ENCODE results near the gene NPNT. TPM values are rescaled to one million over a fixed set of nuclear protein-coding genes. Genes with fewer than 3 reads are reported as not detected.

NPNT gene
- total RNA-seq, 2 donors from 2014 or later: 0.88 to 1.6 TPM

DNA sequence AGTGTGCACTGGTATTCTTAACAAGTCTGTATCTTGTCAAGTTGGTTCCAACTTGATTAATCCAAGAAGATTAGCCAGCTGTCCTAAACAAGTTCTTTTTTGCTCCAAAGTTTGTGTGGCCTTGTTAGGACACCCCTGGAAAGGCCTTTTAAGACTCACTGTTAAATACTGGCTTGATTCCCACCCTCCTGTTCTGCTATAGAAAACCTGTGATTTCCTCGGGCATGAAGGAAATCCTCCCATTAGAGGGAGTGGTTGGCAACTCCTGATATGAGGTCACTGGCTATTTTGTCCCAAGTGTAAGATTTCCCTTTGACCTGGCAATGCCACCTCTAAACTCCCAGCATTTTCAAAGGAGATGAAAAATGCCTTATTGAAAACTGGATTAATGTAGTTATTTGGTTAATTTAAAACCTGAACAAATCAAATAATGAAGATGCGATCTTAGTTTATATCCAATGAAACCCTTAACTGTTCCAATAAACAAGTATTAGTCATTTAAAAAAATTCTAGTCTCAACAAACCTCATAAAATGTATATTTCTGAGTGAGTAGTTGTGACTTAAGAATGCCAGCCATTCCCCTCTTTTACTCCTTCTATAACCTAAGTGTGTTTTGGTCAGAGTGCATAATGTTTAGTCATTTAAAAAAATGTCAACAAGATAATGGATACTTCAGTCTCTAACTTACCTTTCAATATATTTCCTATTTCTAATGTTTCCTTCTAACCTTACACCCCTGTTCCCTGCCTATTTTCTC lies 94.4 kb downstream of the NPNT start:
- no peaks in the 10 kb centered on the region for H3K36me3 ChIP-seq (ENCODE audit: control insufficient read depth, insufficient read depth, low read length)
- no peak overlapping the region for H3K27ac ChIP-seq (ENCODE audit: low read depth, low read length)
- Mint-ChIP-seq H3K27ac (no peak overlapping the region), H3K4me1 (no peaks in the 10 kb centered on the region), H3K9me3 (peaks cover 12% of the 10 kb centered on the region), H3K36me3 (ENCODE audit: low read depth) (no peaks in the 10 kb centered on the region), H3K27me3 (ENCODE audit: insufficient read depth) (no peaks in the 10 kb centered on the region), H3K4me3 (no peak overlapping the region)
- 80 to 94% methylated on average over 1 to 2 of the region's 2 CpGs for WGBS, 2 experiments (ENCODE audit: insufficient coverage in 1 of 2, insufficient read length in 1 of 2)
- TF ChIP-seq, protein P1, sequence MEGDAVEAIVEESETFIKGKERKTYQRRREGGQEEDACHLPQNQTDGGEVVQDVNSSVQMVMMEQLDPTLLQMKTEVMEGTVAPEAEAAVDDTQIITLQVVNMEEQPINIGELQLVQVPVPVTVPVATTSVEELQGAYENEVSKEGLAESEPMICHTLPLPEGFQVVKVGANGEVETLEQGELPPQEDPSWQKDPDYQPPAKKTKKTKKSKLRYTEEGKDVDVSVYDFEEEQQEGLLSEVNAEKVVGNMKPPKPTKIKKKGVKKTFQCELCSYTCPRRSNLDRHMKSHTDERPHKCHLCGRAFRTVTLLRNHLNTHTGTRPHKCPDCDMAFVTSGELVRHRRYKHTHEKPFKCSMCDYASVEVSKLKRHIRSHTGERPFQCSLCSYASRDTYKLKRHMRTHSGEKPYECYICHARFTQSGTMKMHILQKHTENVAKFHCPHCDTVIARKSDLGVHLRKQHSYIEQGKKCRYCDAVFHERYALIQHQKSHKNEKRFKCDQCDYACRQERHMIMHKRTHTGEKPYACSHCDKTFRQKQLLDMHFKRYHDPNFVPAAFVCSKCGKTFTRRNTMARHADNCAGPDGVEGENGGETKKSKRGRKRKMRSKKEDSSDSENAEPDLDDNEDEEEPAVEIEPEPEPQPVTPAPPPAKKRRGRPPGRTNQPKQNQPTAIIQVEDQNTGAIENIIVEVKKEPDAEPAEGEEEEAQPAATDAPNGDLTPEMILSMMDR (conservative IDR thresholded peaks at IDR 0.05): no peak
- no peaks in the 10 kb centered on the region for H3K4me1 ChIP-seq (ENCODE audit: control insufficient read depth, insufficient read depth, low read length)
- no peak overlapping the region for H3K9ac ChIP-seq (ENCODE audit: extremely low read depth, low read length, poor library complexity, severe bottlenecking)
- H3K4me3 ChIP-seq (ENCODE audit: low read length): no peak overlapping the region
- no peak for DNase-seq
- no peaks in the 10 kb centered on the region for H3K27me3 ChIP-seq (ENCODE audit: control insufficient read depth, insufficient read depth, low read length, poor library complexity, severe bottlenecking)
- no peaks in the 10 kb centered on the region for H3K9me3 ChIP-seq (ENCODE audit: control insufficient read depth, low read length)

DNA sequence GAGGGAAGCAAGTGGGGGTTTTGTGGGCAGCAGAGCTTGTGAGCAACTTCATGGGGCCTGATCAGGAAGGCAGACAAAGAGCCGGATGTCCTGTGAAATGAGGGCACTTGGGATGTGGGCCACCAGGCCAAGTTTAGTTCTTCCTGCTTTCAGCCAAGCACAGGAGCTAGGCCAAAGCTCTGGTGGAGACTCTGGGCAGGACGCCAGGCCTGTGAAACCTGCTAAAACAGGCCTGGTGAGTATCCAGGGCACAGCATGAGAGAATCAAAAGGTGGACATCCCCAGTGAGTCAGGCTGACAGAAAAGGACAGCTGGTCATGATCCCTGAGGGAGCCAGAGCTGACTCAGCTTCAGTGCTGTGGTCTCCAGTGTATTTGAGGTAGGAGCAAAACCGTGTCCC lies 95.7 kb downstream of the NPNT start:
- no peaks in the 10 kb centered on the region for H3K4me1 ChIP-seq (ENCODE audit: control insufficient read depth, insufficient read depth, low read length)
- 85 to 92% methylated on average over 2 to 3 of the region's 3 CpGs for WGBS, 2 experiments (ENCODE audit: insufficient coverage in 1 of 2, insufficient read length in 1 of 2)
- Mint-ChIP-seq H3K36me3 (ENCODE audit: low read depth) (no peaks in the 10 kb centered on the region), H3K4me3 (no peak overlapping the region), H3K27ac (no peak overlapping the region), H3K9me3 (peaks cover 4% of the 10 kb centered on the region), H3K4me1 (no peaks in the 10 kb centered on the region), H3K27me3 (ENCODE audit: insufficient read depth) (no peaks in the 10 kb centered on the region)
- H3K4me3 ChIP-seq (ENCODE audit: low read length): no peak overlapping the region
- no peaks in the 10 kb centered on the region for H3K27me3 ChIP-seq (ENCODE audit: control insufficient read depth, insufficient read depth, low read length, poor library complexity, severe bottlenecking)
- H3K9ac ChIP-seq (ENCODE audit: extremely low read depth, low read length, poor library complexity, severe bottlenecking): no peak overlapping the region
- no peaks in the 10 kb centered on the region for H3K9me3 ChIP-seq (ENCODE audit: control insufficient read depth, low read length)
- DNase-seq: no peak
- no peaks in the 10 kb centered on the region for H3K36me3 ChIP-seq (ENCODE audit: control insufficient read depth, insufficient read depth, low read length)
- H3K27ac ChIP-seq (ENCODE audit: low read depth, low read length): no peak overlapping the region
- TF ChIP-seq, protein P1 (conservative IDR thresholded peaks at IDR 0.05): no peak

- Histone ChIP-seq H3K27me3 (ENCODE audit: control insufficient read depth, insufficient read depth, low read length, poor library complexity, severe bottlenecking) (no peaks in the 10 kb centered on the region), H3K4me1 (ENCODE audit: control insufficient read depth, insufficient read depth, low read length) (no peaks in the 10 kb centered on the region)
- H3K27me3 Mint-ChIP-seq (ENCODE audit: insufficient read depth): no peaks in the 10 kb centered on the region
Measured at GRCh38 chr4:105991726-105992125, 96.5 kb downstream of the NPNT start.

More at GRCh38 chr4:105991726-105992125, 96.5 kb downstream of the NPNT start:
- Histone ChIP-seq H3K36me3 (ENCODE audit: control insufficient read depth, insufficient read depth, low read length) (no peaks in the 10 kb centered on the region), H3K4me3 (ENCODE audit: low read length) (no peak overlapping the region), H3K9me3 (ENCODE audit: control insufficient read depth, low read length) (no peaks in the 10 kb centered on the region), H3K27ac (ENCODE audit: low read depth, low read length) (no peak overlapping the region), H3K9ac (ENCODE audit: extremely low read depth, low read length, poor library complexity, severe bottlenecking) (no peak overlapping the region)
- Mint-ChIP-seq H3K9me3 (peaks cover 4% of the 10 kb centered on the region), H3K36me3 (ENCODE audit: low read depth) (no peaks in the 10 kb centered on the region), H3K4me1 (no peaks in the 10 kb centered on the region), H3K27ac (no peak overlapping the region), H3K4me3 (no peak overlapping the region)
- TF ChIP-seq, protein P1 (conservative IDR thresholded peaks at IDR 0.05): peak; percentile 27
- no peak for DNase-seq
- 89 to 94% methylated on average over 5 to 8 of the region's 8 CpGs for WGBS, 2 experiments (ENCODE audit: insufficient coverage in 1 of 2, insufficient read length in 1 of 2)

Measured in endodermal cell (in vitro differentiated cells).